ENCODE data around the gene SH3RF3.

The SH3RF3 gene

GRCh38 chr2:109513749-109514588, 385.0 kb downstream of the SH3RF3 start:
- no peak overlapping the region for H3K4me3 ChIP-seq (ENCODE audit: low read depth, low read length)
- TF ChIP-seq, protein P1, sequence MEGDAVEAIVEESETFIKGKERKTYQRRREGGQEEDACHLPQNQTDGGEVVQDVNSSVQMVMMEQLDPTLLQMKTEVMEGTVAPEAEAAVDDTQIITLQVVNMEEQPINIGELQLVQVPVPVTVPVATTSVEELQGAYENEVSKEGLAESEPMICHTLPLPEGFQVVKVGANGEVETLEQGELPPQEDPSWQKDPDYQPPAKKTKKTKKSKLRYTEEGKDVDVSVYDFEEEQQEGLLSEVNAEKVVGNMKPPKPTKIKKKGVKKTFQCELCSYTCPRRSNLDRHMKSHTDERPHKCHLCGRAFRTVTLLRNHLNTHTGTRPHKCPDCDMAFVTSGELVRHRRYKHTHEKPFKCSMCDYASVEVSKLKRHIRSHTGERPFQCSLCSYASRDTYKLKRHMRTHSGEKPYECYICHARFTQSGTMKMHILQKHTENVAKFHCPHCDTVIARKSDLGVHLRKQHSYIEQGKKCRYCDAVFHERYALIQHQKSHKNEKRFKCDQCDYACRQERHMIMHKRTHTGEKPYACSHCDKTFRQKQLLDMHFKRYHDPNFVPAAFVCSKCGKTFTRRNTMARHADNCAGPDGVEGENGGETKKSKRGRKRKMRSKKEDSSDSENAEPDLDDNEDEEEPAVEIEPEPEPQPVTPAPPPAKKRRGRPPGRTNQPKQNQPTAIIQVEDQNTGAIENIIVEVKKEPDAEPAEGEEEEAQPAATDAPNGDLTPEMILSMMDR (IDR thresholded peaks at IDR 0.05; ENCODE audit: insufficient read depth, low read length, missing control alignments) = no peak
- ChIA-PET POLR2A (interaction anchor here (0.7 to 1.0 kb wide), 2 partner anchors 181 to 389 kb away, joined by 3 read pairs; no protein-coding TSS in a partner anchor), CTCF (interaction anchor here (0.8 to 9.8 kb wide), 7 partner anchors 15 to 585 kb away, joined by 4 to 155 read pairs (median 5); partner anchors contain the start of gene SH3RF3)
- DNase-seq (ENCODE audit: low read depth, low spot score) = peak; percentile 76

GRCh38 chr2:109514857-109515256, 385.9 kb downstream of the SH3RF3 start:
- ChIA-PET POLR2A (no interaction called here), CTCF (interaction anchor here (1.4 to 9.8 kb wide), 4 partner anchors 183 to 385 kb away, joined by 4 to 155 read pairs (median 7); partner anchors contain the start of gene SH3RF3)
- no peak for DNase-seq (ENCODE audit: low read depth, low spot score)
- TF ChIP-seq, protein P1 (IDR thresholded peaks at IDR 0.05; ENCODE audit: insufficient read depth, low read length, missing control alignments) = no peak
- H3K4me3 ChIP-seq (ENCODE audit: low read depth, low read length) = no peak overlapping the region

GRCh38 chr2:109516445-109517117, 387.6 kb downstream of the SH3RF3 start:
- TF ChIP-seq, protein P1 (IDR thresholded peaks at IDR 0.05; ENCODE audit: insufficient read depth, low read length, missing control alignments) = peak; percentile 72
- H3K4me3 ChIP-seq (ENCODE audit: low read depth, low read length) = no peak overlapping the region
- no peak for DNase-seq (ENCODE audit: low read depth, low spot score)
- ChIA-PET POLR2A (no interaction called here), CTCF (interaction anchor here (0.6 to 1.8 kb wide), 4 partner anchors 9 to 219 kb away, joined by 3 to 8 read pairs (median 4); no protein-coding TSS in a partner anchor)

GRCh38 chr2:109517118-109517889, 388.3 kb downstream of the SH3RF3 start:
- ChIA-PET CTCF (interaction anchor here (1.6 to 1.8 kb wide), 2 partner anchors 13 to 219 kb away, joined by 4 to 8 read pairs; no protein-coding TSS in a partner anchor), POLR2A (no interaction called here)
- H3K4me3 ChIP-seq (ENCODE audit: low read depth, low read length) = no peak overlapping the region
- DNase-seq (ENCODE audit: low read depth, low spot score) = no peak
- TF ChIP-seq, protein P1 (IDR thresholded peaks at IDR 0.05; ENCODE audit: insufficient read depth, low read length, missing control alignments) = no peak

GRCh38 chr2:109519513-109519912, 390.5 kb downstream of the SH3RF3 start:
- ChIA-PET CTCF (no interaction called here), POLR2A (no interaction called here)
- TF ChIP-seq, protein P1 (IDR thresholded peaks at IDR 0.05; ENCODE audit: insufficient read depth, low read length, missing control alignments) = no peak
- DNase-seq (ENCODE audit: low read depth, low spot score) = no peak
- no peak overlapping the region for H3K4me3 ChIP-seq (ENCODE audit: low read depth, low read length)

Data from AG04449 (cell line).